Left lung (tissue), 10 donors: Measurements from ENCODE around the gene FBXO36. TPM values are rescaled to one million over a fixed set of nuclear protein-coding genes. Genes with fewer than 3 reads are reported as not detected.

ENCODE experiments used
- ATAC-seq: fragments of 200-7000 bp; cut with Tn5 transposase; one replicate; pipeline ENCODE4 v1.9.1; 2020; ENCODE audit warnings: moderate library complexity
- DNase-seq, 4 donors: peaks; one replicate each; pipeline ENCODE4 v3.0.0-alpha.2; 2013 to 2020
- H3K27ac ChIP-seq, 2 donors: fragments of 200-600 bp; sonication (generic) in 1 of 2; one replicate each; pipeline versions ENCODE4 v1.5.0 to v1.8.0; 2020 to 2021
- H3K27me3 ChIP-seq, 2 donors: fragments of 200-600 bp; sonication (generic) in 1 of 2; one replicate each; pipeline versions ENCODE4 v1.5.0 to v1.8.0; 2020 to 2021
- H3K36me3 ChIP-seq, 2 donors: fragments of 200-600 bp; sonication (generic) in 1 of 2; one replicate each; pipeline versions ENCODE4 v1.5.0 to v1.8.0; 2020 to 2021
- H3K4me1 ChIP-seq, 2 donors: fragments of 200-600 bp; one replicate each; pipeline ENCODE4 v1.8.0; 2021
- H3K4me3 ChIP-seq, 2 donors: fragments of 200-600 bp; sonication (generic) in 1 of 2; one replicate each; pipeline versions ENCODE4 v1.5.0 to v1.8.0; 2020 to 2021; ENCODE audit warnings: mild to moderate bottlenecking in 1 of 2
- H3K9me3 ChIP-seq, 2 donors: fragments of 200-600 bp; sonication (generic) in 1 of 2; one replicate each; pipeline versions ENCODE4 v1.5.0 to v1.8.0; 2020 to 2021
- intact Hi-C, 2 donors: fragments of 100-400 bp; cut with DNase I; formaldehyde crosslinking; loops; one replicate each; pipeline versions ENCODE4 v1.11.2 to v1.14.2; 2022
- polyA plus RNA-seq, 6 donors: library from polyadenylated mRNA; unstranded; fragments of 120-200 nt; gene quantifications; one replicate each; pipeline ENCODE4 v1.2.1, GENCODE V29; 2013; ENCODE audit not compliant: insufficient read length in 6 of 6
- total RNA-seq, 2 donors: library from RNA; stranded (reverse); fragmentation: NEBNext Ultra II Directional; extraction: Animal tissue kit (Norgen Biotek cat#: 25700); gene quantifications; one replicate each; pipeline ENCODE4 v1.2.1, GENCODE V29; 2021
- TF ChIP-seq, protein P1 (sequence below), 2 donors: fragments of 200-600 bp; sonication (generic) in 1 of 2; IDR thresholded peaks; one replicate each; pipeline versions ENCODE4 v1.5.0 to v1.8.0; 2021; ENCODE audit warnings: antibody characterized with exemption in 2 of 2
- donor health status: DM: no; HTN: yes; CAD: no.
- donor health status: DM: no; HTN: no; CAD: no.

Gene FBXO36
- total and polyA plus RNA-seq, 8 donors: 2.0 to 5.9 (median 5.1) TPM

DNA sequence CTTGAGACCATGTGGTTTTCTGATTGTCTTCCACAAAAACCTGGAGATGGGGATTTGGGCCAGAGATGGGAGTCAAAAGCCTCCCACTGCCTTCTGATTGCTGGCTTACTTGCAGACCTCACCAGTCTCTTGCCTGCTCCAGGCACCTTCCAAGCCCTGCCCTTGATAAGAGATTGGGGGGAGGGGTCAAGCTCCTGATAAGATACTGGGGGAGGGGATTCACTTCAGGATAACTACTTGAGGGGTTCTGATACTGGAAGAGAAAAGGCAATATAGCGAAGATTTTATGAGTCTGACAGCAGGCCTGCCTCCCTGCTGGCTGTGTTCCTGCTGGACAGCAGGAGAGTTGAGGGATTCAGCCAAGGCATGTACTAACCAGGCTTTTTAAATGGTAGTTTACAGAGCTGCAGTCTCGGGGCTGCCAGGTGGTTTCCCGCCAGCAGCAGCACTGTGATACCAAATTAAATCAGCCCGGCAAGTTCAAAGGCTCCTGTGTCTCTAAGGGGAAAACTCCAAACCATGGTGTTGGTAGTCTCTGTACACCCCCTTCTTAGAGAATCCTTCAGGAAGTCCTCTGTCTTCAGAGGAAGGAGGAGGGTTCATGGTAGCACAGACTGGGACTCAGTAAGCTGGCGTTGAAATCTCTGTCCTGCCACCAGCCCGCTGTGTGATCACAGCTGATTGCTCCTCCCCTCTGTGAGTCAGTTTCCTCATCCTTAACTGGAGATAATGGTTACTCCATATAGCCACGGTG is 58.3 kb downstream of the FBXO36 start:
- Histone ChIP-seq H3K4me3 (no peak overlapping the region), H3K27me3 (no peaks in the 10 kb centered on the region), H3K36me3 (no peaks in the 10 kb centered on the region), H3K4me1 (no peaks in the 10 kb centered on the region), H3K27ac (no peak overlapping the region), H3K9me3 (no peaks in the 10 kb centered on the region)
- ATAC-seq (peak; percentile 82), DNase-seq (peak in 3 of 4 donors; percentile 32 to 76 (median 59))
- intact Hi-C loops: no loop called here
- TF ChIP-seq, protein P1, sequence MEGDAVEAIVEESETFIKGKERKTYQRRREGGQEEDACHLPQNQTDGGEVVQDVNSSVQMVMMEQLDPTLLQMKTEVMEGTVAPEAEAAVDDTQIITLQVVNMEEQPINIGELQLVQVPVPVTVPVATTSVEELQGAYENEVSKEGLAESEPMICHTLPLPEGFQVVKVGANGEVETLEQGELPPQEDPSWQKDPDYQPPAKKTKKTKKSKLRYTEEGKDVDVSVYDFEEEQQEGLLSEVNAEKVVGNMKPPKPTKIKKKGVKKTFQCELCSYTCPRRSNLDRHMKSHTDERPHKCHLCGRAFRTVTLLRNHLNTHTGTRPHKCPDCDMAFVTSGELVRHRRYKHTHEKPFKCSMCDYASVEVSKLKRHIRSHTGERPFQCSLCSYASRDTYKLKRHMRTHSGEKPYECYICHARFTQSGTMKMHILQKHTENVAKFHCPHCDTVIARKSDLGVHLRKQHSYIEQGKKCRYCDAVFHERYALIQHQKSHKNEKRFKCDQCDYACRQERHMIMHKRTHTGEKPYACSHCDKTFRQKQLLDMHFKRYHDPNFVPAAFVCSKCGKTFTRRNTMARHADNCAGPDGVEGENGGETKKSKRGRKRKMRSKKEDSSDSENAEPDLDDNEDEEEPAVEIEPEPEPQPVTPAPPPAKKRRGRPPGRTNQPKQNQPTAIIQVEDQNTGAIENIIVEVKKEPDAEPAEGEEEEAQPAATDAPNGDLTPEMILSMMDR (IDR thresholded peaks at IDR 0.05): no peak

DNA sequence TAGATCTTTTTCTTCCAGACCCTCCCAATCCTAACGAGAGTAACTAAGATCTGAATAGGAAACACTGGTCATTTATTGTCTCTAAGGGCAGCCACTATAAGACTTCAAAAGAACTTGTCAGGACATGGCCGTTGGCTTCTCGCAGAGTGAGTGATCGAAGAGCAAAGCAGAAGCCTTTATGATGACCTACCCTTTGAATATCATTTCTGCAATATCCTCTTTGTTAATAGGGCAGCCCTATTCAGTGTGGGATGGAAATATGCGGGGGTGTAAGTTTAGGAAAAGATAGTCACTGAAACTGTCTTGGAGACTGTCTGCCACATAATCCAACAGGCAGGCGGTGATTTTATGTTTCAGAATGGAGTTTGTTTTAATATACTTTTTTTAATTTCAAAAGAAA is 70.9 kb downstream of the FBXO36 start:
- H3K36me3 ChIP-seq: no peaks in the 10 kb centered on the region
- TF ChIP-seq, protein P1 (IDR thresholded peaks at IDR 0.05): no peak
- H3K27me3 ChIP-seq: no peaks in the 10 kb centered on the region
- H3K9me3 ChIP-seq: no peaks in the 10 kb centered on the region
- no peak overlapping the region for H3K4me3 ChIP-seq
- intact Hi-C loops: no loop called here
- DNase-seq (no peak), ATAC-seq (no peak)
- no peak overlapping the region for H3K27ac ChIP-seq
- no peaks in the 10 kb centered on the region for H3K4me1 ChIP-seq

DNA sequence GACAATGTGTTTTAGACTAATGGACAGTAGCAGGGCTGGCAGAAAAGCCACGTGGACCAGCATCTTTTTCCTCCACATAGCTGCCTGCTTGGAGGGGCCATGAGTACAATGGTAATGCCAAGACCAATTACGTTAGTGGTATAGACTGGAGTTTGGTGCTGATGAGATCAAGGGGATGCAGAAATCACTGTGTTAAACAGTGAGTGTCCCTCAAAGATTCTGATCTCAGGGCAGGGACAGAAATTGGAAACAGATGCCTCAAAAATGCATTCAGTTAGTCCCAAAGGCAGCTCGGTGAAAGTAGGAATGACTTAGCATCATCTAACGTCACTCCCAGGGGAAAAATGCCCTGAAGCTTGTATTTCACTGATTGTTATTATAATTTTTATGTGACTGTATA is 74.0 kb downstream of the FBXO36 start:
- Histone ChIP-seq H3K9me3 (no peaks in the 10 kb centered on the region), H3K27ac (no peak overlapping the region), H3K4me1 (no peaks in the 10 kb centered on the region), H3K27me3 (no peaks in the 10 kb centered on the region), H3K36me3 (no peaks in the 10 kb centered on the region), H3K4me3 (no peak overlapping the region)
- ATAC-seq: no peak
- intact Hi-C loops: no loop called here
- DNase-seq: no peak
- TF ChIP-seq, protein P1 (IDR thresholded peaks at IDR 0.05): no peak

DNA sequence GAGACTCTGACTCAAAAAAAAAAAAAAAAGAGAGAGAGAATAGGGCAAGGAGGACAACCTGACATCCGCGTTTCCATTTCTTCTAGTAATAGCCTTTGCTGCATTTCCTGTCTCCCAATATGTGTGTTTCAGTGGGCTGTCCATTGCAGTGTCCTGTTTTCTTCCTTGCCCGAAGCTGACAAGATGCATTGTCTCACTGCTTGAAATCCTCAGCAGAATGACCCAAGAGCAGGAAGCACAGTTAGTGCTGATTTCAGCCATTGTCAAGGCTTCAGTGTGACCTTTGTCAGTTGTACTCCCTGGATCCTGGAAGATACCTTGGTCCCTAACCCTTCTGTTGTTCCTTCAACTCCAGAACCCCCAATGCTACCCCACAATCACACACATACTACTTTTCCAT is 75.3 kb downstream of the FBXO36 start:
- TF ChIP-seq, protein P1 (IDR thresholded peaks at IDR 0.05): no peak

DNA sequence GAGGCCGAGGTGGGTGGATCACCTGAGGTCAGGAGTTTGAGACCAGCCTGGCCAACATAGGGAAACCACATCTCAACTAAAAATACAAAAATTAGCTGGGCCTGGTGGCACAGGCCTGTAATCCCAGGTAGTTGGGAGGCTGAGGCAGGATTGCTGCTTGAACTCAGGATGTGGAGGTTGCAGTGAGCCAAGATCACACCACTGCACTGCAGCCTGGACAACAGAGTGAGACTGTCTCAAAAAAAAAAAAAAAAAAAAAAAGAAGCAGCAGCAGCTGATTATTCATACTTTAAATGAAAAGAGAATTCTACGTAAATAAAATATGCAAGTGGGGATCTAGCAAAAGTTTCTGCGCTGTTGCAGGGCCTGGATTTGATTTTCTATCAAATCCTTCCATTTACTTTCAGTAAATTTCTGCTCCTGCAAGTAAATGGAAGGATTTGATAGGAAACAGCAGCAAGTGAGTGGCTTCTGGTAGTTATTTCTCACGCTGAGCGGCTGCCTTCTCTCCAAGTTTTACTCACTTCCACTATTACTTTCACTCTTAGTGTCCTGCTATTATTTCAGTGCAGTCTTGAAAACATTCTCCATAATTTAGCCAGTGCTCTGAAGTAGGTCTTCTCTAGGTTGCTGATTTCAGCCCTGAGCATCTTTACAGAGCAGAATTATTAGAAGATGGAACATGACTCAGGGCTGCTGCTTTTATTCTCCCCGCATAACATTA is 78.0 kb downstream of the FBXO36 start:
- intact Hi-C loops: no loop called here
- Histone ChIP-seq H3K36me3 (no peaks in the 10 kb centered on the region), H3K9me3 (no peaks in the 10 kb centered on the region), H3K4me1 (no peaks in the 10 kb centered on the region), H3K27ac (no peak overlapping the region), H3K27me3 (no peaks in the 10 kb centered on the region), H3K4me3 (no peak overlapping the region)
- ATAC-seq: no peak
- TF ChIP-seq, protein P1 (IDR thresholded peaks at IDR 0.05): no peak
- DNase-seq: no peak

More for the DNA sequence above, 75.3 kb downstream of the FBXO36 start:
- Histone ChIP-seq H3K9me3 (no peaks in the 10 kb centered on the region), H3K27ac (no peak overlapping the region), H3K4me3 (no peak overlapping the region), H3K4me1 (no peaks in the 10 kb centered on the region), H3K27me3 (no peaks in the 10 kb centered on the region), H3K36me3 (no peaks in the 10 kb centered on the region)
- ATAC-seq: no peak
- no peak for DNase-seq
- intact Hi-C loops: no loop called here
